Stomach (tissue), 4 donors: ENCODE measurements around the gene HAAO.

Source experiments
- EP300 ChIP-seq: sonication (generic); formaldehyde crosslinking; IDR thresholded peaks from one replicate; pipeline ENCODE4 v1.6.1; 2017; ENCODE audit warnings: antibody characterized with exemption
- POLR2A ChIP-seq, 4 donors: fragments of 450-650 bp; IDR thresholded peaks; one replicate each; pipeline ENCODE4 v1.6.1; 2016; ENCODE audit warnings: antibody characterized with exemption in 4 of 4, control low read depth in 2 of 4, mild to moderate bottlenecking in 1 of 4, moderate library complexity in 1 of 4
- POLR2AphosphoS5 ChIP-seq, 3 donors: sonication (generic); formaldehyde crosslinking; IDR thresholded peaks; one replicate each; pipeline ENCODE4 v1.6.1; 2016; ENCODE audit warnings: antibody characterized with exemption in 3 of 3
- TF ChIP-seq, protein P1 (sequence below), 7 experiments: fragments of 450-650 bp in 4 of 7; fragments of 200-600 bp in 3 of 7; sonication (generic) in 3 of 7; IDR thresholded peaks; one replicate each; pipeline ENCODE4 v1.5.1; 2016 to 2019; ENCODE audit warnings: antibody characterized with exemption in 7 of 7, control low read depth in 2 of 7, mild to moderate bottlenecking in 1 of 7

DNA sequence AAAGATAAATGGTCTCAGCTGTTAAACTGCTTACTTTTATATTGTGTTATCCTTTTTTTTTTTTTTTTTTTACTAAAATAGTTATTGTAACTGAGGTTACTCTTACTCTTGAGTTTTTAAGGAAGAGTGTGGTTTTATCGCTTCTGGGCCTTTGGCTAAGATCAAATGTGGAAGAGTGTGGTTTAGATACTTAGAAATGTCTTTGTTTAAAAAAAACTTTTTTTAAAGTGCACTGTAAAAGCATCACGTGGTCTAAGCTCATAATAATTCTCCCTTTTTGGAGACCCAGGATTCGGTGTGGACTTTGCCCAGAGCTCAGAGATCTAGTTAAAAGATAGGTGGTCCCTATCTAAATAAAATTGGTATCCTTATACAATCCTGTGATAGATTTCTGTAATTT, 16.6 kb downstream of the HAAO start:
- no peak for TF ChIP-seq POLR2AphosphoS5 (IDR thresholded peaks at IDR 0.05)
- TF ChIP-seq, protein P1, sequence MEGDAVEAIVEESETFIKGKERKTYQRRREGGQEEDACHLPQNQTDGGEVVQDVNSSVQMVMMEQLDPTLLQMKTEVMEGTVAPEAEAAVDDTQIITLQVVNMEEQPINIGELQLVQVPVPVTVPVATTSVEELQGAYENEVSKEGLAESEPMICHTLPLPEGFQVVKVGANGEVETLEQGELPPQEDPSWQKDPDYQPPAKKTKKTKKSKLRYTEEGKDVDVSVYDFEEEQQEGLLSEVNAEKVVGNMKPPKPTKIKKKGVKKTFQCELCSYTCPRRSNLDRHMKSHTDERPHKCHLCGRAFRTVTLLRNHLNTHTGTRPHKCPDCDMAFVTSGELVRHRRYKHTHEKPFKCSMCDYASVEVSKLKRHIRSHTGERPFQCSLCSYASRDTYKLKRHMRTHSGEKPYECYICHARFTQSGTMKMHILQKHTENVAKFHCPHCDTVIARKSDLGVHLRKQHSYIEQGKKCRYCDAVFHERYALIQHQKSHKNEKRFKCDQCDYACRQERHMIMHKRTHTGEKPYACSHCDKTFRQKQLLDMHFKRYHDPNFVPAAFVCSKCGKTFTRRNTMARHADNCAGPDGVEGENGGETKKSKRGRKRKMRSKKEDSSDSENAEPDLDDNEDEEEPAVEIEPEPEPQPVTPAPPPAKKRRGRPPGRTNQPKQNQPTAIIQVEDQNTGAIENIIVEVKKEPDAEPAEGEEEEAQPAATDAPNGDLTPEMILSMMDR (IDR thresholded peaks at IDR 0.05), result no peak
- no peak for TF ChIP-seq POLR2A (IDR thresholded peaks at IDR 0.05)
- TF ChIP-seq EP300, result no peak
